ENCODE data around the gene MYO19.

GRCh38 chr17:36545077-36545464 is 10.4 kb upstream of the MYO19 start:
- TF ChIP-seq POLR2A (IDR thresholded peaks at IDR 0.05) (no peak), CTCF (IDR thresholded peaks at IDR 0.05) (no peak), EP300 (IDR thresholded peaks at IDR 0.05) (no peak)

Data from suprapubic skin (tissue), 3 donors.